Thyroid gland (tissue), 4 donors: ENCODE measurements around the gene PDXP. TPM values are rescaled to one million over a fixed set of nuclear protein-coding genes. Genes with fewer than 3 reads are reported as not detected.
"Not testable (repeated sequence)": the region's sequence is repeated elsewhere in the genome, so short reads cannot be mapped to it uniquely, and the experiment has no call there.

ENCODE experiments used
- DNase-seq, 2 donors: peaks; one replicate each; pipeline ENCODE4 v3.0.0-alpha.2; 2019
- H3K27ac ChIP-seq, 3 donors: fragments of 200-600 bp; sonication (generic); 1 replicate in 2 of 3; 2 replicates in 1 of 3; pipeline ENCODE4 v1.5.1; 2016 to 2019; ENCODE audit warnings: mild to moderate bottlenecking in 1 of 3, moderate library complexity in 1 of 3
- H3K27me3 ChIP-seq: fragments of 200-600 bp; sonication (generic); one replicate; pipeline ENCODE4 v1.5.1; 2019
- H3K36me3 ChIP-seq, 2 donors: fragments of 200-600 bp; sonication (generic); one replicate each; pipeline ENCODE4 v1.5.1; 2016 to 2019
- H3K4me1 ChIP-seq, 2 donors: fragments of 200-600 bp; sonication (generic); one replicate each; pipeline ENCODE4 v1.5.1; 2017 to 2019
- H3K4me3 ChIP-seq, 3 donors: fragments of 200-600 bp; sonication (generic); replicated peaks in 1 of 3; 1 replicate in 2 of 3; 2 replicates in 1 of 3; pipeline ENCODE4 v1.5.1; 2016; ENCODE audit warnings: mild to moderate bottlenecking in 1 of 3
- H3K9me3 ChIP-seq: fragments of 200-600 bp; sonication (generic); one replicate; pipeline ENCODE4 v1.5.1; 2017
- POLR2A ChIP-seq, 2 donors: fragments of 450-650 bp; IDR thresholded peaks; one replicate each; pipeline ENCODE4 v1.6.1; 2017; ENCODE audit warnings: antibody characterized with exemption in 2 of 2, mild to moderate bottlenecking in 2 of 2, moderate library complexity in 1 of 2
- WGBS, 2 donors: methylation state at CpG; one replicate each; pipeline ENCODE4 v1.1.5; 2017; 5-methylcytosine and 5-hydroxymethylcytosine counted together
- intact Hi-C: fragments of 100-400 bp; cut with DNase I; formaldehyde crosslinking; loops from one replicate; pipeline ENCODE4 v1.15.1; 2023
- total RNA-seq, 4 donors: library from RNA; depleted of rRNA; stranded (reverse); fragments of >200 nt; gene quantifications; one replicate each; pipeline ENCODE4 v1.2.3, GENCODE V29; 2016
- TF ChIP-seq, protein P1 (sequence below), 6 experiments: fragments of 200-600 bp in 3 of 6; fragments of 450-650 bp in 3 of 6; sonication (generic) in 3 of 6; IDR thresholded peaks; one replicate each; pipeline ENCODE4 v1.5.1; 2016 to 2019; ENCODE audit warnings: antibody characterized with exemption in 6 of 6, mild to moderate bottlenecking in 2 of 6, inconsistent platforms in 1 of 6, moderate library complexity in 1 of 6

PDXP gene
- total RNA-seq, 4 donors from 2014 or later = 4.2 to 15.8 (median 12.3) TPM

DNA sequence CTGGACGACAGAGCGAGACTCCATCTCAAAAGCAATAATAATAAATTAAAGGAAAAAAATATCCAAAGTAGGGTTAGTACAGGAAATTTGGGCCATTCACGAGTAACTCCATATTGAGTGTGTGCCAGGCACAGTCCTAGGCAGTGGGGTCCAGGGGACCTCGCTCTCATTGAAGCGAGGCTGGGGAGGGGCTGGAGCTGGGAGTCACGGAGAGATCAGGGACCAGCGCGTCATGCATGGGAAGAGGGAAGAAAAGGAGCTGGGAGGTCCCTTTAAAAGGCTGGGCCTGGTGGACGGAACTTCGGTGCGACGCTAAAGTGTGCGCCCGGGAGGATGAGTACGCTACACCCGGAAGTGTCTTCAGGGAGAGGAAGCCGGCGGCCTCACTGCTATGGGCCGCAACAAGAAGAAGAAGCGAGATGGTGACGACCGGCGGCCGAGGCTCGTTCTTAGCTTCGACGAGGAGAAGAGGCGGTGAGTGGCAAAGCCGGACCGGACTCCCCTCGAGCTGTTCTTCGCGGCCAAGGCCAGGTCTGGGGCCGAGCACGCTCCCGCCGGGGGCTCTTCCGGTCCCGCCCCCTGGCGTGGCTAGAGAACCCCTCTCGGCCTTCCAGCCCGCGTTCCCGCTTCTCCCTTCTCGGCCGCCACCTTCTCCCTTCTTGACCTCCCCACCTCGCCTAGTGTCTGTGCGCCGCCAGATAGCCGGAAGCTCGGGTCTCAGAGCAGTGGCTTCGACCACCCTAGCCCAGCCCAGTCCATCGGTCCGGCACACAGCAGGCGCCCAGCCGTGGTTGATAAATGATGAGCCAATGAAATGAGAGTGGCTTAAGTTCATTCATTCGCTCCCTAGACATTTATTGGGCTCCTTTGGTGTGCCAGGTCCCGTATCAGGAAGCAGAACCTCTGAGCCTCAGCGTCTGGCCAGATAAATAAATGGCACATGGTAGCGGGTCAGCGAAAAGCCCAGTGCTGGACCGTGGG is 27.8 kb downstream of the PDXP start, which contains the start of gene NOL12:
Gene NOL12 (plus strand): TSS at position 342 of the 981 bp plus-strand sequence. CDS start 50 bp downstream, at position 392.
- intact Hi-C loops = loop anchor here (5.0 kb wide), 1 partner anchor 44 kb away; no protein-coding TSS in a partner anchor
- Histone ChIP-seq H3K4me3 (peak within 1 kb of the TSS; percentile 62 to 93 (median 90)), H3K27me3 (no peaks in the 10 kb centered on the region), H3K4me1 (peaks cover 13 to 16% of the 10 kb centered on the region in 2 donors), H3K27ac (peak within 1 kb of the TSS; percentile 61 to 68 (median 67)), H3K36me3 (peaks cover 12 to 19% of the 10 kb centered on the region in 2 donors), H3K9me3 (no peaks in the 10 kb centered on the region)
- TF ChIP-seq, protein P1, sequence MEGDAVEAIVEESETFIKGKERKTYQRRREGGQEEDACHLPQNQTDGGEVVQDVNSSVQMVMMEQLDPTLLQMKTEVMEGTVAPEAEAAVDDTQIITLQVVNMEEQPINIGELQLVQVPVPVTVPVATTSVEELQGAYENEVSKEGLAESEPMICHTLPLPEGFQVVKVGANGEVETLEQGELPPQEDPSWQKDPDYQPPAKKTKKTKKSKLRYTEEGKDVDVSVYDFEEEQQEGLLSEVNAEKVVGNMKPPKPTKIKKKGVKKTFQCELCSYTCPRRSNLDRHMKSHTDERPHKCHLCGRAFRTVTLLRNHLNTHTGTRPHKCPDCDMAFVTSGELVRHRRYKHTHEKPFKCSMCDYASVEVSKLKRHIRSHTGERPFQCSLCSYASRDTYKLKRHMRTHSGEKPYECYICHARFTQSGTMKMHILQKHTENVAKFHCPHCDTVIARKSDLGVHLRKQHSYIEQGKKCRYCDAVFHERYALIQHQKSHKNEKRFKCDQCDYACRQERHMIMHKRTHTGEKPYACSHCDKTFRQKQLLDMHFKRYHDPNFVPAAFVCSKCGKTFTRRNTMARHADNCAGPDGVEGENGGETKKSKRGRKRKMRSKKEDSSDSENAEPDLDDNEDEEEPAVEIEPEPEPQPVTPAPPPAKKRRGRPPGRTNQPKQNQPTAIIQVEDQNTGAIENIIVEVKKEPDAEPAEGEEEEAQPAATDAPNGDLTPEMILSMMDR (IDR thresholded peaks at IDR 0.05) = peak in 1 of 6 experiments; percentile 19
- TF ChIP-seq POLR2A (IDR thresholded peaks at IDR 0.05) = peak in 1 of 2 donors; percentile 43
- 2 to 3% methylated on average over 50 to 60 of the region's 62 CpGs for WGBS, 2 donors
- peak; percentile 75 to 76 for DNase-seq

DNA sequence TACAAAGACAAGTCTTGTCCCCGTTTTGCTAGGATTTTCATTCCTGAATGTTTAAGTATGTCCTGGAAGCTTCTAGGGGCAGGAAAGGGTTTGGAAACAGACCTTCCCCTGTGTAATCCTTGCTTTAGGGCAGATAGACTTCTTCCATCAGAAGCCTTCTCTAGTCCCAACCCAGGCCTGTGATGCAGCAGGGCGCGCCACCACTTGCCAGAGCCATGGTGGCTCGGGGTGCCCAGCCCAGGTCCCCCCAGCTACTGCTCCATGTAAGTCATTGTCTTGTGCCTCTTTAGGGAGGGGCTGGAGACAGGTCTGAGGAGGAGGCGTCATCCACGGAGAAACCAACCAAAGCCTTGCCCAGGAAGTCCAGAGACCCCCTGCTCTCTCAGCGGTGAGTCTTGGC is 31.9 kb downstream of the PDXP start:
- no peak overlapping the region for H3K4me3 ChIP-seq
- H3K9me3 ChIP-seq = no peaks in the 10 kb centered on the region
- no peaks in the 10 kb centered on the region for H3K27me3 ChIP-seq
- no peak overlapping the region for H3K27ac ChIP-seq
- peaks cover 35 to 38% of the 10 kb centered on the region in 2 donors for H3K36me3 ChIP-seq
- 85 to 91% methylated on average over 3 to 6 of the region's 7 CpGs for WGBS, 2 donors
- H3K4me1 ChIP-seq = peaks cover 13 to 16% of the 10 kb centered on the region in 2 donors
- DNase-seq = no peak
- TF ChIP-seq POLR2A (IDR thresholded peaks at IDR 0.05) = no peak
- TF ChIP-seq, protein P1 (IDR thresholded peaks at IDR 0.05) = no peak
- intact Hi-C loops = no loop called here

DNA sequence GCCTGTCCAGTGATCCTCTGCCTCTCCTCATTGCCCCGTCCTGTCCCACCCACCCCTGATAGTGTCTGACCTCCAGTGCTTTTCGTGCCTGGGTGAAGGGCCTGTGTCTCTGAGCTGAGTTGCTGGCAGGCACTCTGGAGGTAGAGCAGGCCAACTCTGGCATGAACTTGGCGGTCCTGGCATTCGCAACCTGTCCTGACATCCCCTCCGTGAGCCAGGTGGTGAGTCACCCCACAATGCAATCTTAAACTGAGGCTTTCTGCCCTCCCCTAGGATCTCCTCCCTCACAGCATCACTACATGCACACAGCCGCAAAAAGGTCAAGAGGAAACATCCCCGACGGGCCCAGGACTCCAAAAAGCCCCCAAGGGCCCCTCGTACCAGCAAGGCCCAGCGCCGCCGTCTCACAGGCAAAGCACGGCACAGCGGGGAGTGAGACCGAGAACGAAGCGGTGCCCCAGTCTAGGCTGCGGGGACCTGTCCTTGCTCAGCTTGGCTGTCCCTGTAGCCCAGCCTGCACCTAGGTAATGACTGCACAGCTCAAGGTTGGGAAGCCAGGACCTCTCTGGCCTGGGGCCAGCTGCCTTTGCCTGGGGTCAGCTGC is 32.5 kb downstream of the PDXP start:
- Histone ChIP-seq H3K27me3 (no peaks in the 10 kb centered on the region), H3K27ac (no peak overlapping the region), H3K36me3 (peaks cover 35 to 38% of the 10 kb centered on the region in 2 donors), H3K4me3 (no peak overlapping the region), H3K4me1 (peaks cover 12 to 13% of the 10 kb centered on the region in 2 donors), H3K9me3 (no peaks in the 10 kb centered on the region)
- intact Hi-C loops = no loop called here
- 97% methylated on average over 15 to 18 of the region's 18 CpGs for WGBS, 2 donors
- DNase-seq = no peak
- TF ChIP-seq, protein P1 (IDR thresholded peaks at IDR 0.05) = no peak
- no peak for TF ChIP-seq POLR2A (IDR thresholded peaks at IDR 0.05)

DNA sequence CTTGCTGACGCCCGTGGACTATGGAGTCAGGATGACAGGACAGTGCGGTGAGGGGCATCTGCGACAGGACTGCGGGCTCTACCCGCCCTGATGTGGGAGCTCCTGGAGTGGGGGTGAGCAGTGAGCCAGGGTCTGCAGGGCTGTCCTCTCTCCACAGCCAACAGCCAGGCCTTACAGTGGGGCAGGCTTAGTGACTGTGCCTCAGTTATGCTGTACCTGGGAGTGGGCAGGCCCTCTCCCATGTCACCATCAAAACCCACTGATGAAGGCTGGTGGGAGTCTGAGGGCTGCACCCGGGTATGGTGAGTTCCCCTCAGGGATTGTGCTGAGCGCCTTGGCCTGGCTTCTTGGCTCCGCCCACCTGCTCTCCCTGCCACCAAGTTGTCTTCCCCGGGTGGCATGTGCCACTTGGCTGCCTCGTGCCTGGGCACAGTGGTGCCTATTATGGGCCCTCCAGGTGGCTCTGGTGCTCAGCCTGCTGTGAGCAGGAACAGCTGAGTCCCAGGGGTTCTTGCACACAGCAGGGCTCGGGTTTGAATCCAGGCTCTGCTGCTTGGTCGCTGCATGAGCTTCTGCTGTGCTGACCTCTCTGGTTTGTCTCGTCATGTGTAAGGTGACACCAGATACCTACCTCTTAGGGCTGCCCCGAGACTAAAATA is 34.2 kb downstream of the PDXP start:
- Histone ChIP-seq H3K36me3 (peaks cover 35 to 38% of the 10 kb centered on the region in 2 donors), H3K9me3 (no peaks in the 10 kb centered on the region), H3K4me3 (no peak overlapping the region), H3K27ac (no peak overlapping the region), H3K27me3 (no peaks in the 10 kb centered on the region), H3K4me1 (peaks cover 4 to 12% of the 10 kb centered on the region in 2 donors)
- TF ChIP-seq, protein P1 (IDR thresholded peaks at IDR 0.05) = no peak
- TF ChIP-seq POLR2A (IDR thresholded peaks at IDR 0.05) = no peak
- no peak for DNase-seq
- WGBS, 2 donors = 90 to 93% methylated on average over 10 of the region's 15 CpGs
- intact Hi-C loops = no loop called here

DNA sequence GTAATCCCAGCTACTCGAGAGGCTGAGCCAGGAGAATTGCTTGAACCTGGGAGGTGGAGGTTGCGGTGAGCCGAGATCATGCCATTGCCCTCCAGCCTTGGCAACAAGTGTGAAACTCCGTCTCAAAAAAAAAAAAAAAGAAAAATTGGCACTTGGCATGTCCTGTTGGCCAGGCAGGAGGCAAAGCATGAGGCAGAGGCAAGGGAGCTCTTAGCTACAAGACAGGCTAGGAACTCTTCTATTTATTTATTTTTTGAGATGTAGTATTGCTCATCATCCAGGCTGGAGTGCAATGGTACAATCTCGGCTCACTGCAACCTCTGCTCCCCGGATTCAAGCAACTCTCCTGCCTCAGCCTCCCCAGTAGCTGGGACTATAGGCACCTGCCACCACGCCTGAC is 35.6 kb downstream of the PDXP start:
- intact Hi-C loops, H3K27me3 ChIP-seq, H3K27ac ChIP-seq, DNase-seq, H3K4me1 ChIP-seq, H3K4me3 ChIP-seq, H3K9me3 ChIP-seq: not testable (repeated sequence)
- WGBS, 2 donors = 94 to 96% methylated on average over 7 of the region's 7 CpGs
- H3K36me3 ChIP-seq = peaks cover 32 to 33% of the 10 kb centered on the region in 2 donors

DNA sequence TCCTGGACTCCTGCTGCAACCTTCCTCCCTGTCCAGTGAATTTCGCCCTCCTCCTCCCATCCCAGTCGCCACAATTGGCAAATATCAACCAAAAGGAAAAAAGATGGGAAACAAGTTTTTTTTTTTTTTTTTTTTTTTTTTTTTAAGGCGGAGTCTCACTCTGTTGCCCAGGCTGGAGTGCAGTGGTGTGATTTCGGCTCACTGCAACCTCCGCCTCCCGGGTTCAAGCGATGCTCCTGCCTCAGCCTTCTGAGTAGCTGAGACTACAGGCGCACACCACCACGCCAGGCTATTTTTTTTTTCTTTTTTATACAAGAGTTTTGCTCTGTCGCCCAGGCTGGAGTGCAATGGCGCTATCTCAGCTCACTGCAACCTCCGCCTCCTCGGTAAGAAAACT is 37.7 kb downstream of the PDXP start:
- 36 to 37% methylated on average over 13 of the region's 13 CpGs for WGBS, 2 donors

More for the DNA sequence above, 37.7 kb downstream of the PDXP start:
- H3K36me3 ChIP-seq = peaks cover 20 to 23% of the 10 kb centered on the region in 2 donors
- not testable (repeated sequence) for DNase-seq, H3K9me3 ChIP-seq, H3K27me3 ChIP-seq, H3K4me1 ChIP-seq, H3K27ac ChIP-seq, H3K4me3 ChIP-seq
- intact Hi-C loops = loop anchor here (5.0 kb wide), 1 partner anchor 41 kb away; no protein-coding TSS in a partner anchor
